Measurements from ENCODE around the gene PDCD2L.
"Not testable (repeated sequence)": the region's sequence is repeated elsewhere in the genome, so short reads cannot be mapped to it uniquely, and the experiment has no call there.

GRCh38 chr19:34369166-34369565, 35.0 kb upstream of the PDCD2L start:
- not testable (repeated sequence) for TF ChIP-seq CTCF (conservative IDR thresholded peaks at IDR 0.05); EZH2 (IDR thresholded peaks at IDR 0.05; ENCODE audit: low read depth)
